Esophagus muscularis mucosa (tissue), 4 donors: ENCODE data around the gene MYH14. TPM values are rescaled to one million over a fixed set of nuclear protein-coding genes. Genes with fewer than 3 reads are reported as not detected.

ENCODE experiments used
- DNase-seq: peaks from one replicate; pipeline ENCODE4 v3.0.0-alpha.2; 2017; ENCODE audit errors: extremely low spot score
- H3K27ac ChIP-seq, 4 donors: fragments of 200-600 bp; sonication (generic); replicated peaks in 1 of 4; 1 replicate in 3 of 4; 2 replicates in 1 of 4; pipeline ENCODE4 v1.5.1; 2016 to 2019; ENCODE audit warnings: mild to moderate bottlenecking in 1 of 4
- H3K27me3 ChIP-seq, 4 donors: fragments of 200-600 bp; sonication (generic); one replicate each; pipeline versions ENCODE4 v1.5.1 to v1.6.0; 2016 to 2019
- H3K36me3 ChIP-seq, 4 donors: fragments of 200-600 bp; sonication (generic); one replicate each; pipeline ENCODE4 v1.5.1; 2016 to 2019
- H3K4me1 ChIP-seq, 4 donors: fragments of 200-600 bp; sonication (generic); one replicate each; pipeline ENCODE4 v1.5.1; 2016 to 2019
- H3K4me3 ChIP-seq, 4 donors: fragments of 200-600 bp; sonication (generic); 1 replicate in 2 of 4; 2 replicates in 2 of 4; pipeline ENCODE4 v1.5.1; 2016 to 2019; ENCODE audit warnings: mild to moderate bottlenecking in 4 of 4, moderate library complexity in 1 of 4
- H3K9me3 ChIP-seq, 4 donors: fragments of 200-600 bp; sonication (generic); 1 replicate in 3 of 4; 2 replicates in 1 of 4; pipeline ENCODE4 v1.5.1; 2016 to 2019
- EP300 ChIP-seq: sonication (generic); formaldehyde crosslinking; IDR thresholded peaks from one replicate; pipeline ENCODE4 v1.6.1; 2017; ENCODE audit warnings: antibody characterized with exemption
- POLR2A ChIP-seq: fragments of 450-650 bp; IDR thresholded peaks from one replicate; pipeline ENCODE4 v1.6.1; 2017; ENCODE audit warnings: antibody characterized with exemption, moderate library complexity, mild to moderate bottlenecking, low read depth
- POLR2AphosphoS5 ChIP-seq, 2 donors: sonication (generic); formaldehyde crosslinking; IDR thresholded peaks; one replicate each; pipeline ENCODE4 v1.6.1; 2017; ENCODE audit warnings: antibody characterized with exemption in 2 of 2
- WGBS: methylation state at CpG from one replicate; pipeline ENCODE4 v1.1.5; 2018; 5-methylcytosine and 5-hydroxymethylcytosine counted together
- intact Hi-C: fragments of 100-400 bp; cut with DNase I; formaldehyde crosslinking; loops from one replicate; pipeline ENCODE4 v1.15.1; 2023
- total RNA-seq, 4 donors: library from RNA; depleted of rRNA; stranded (reverse); fragments of >200 nt; gene quantifications; one replicate each; pipeline versions ENCODE4 v1.1.0 to v1.2.1, GENCODE V29; 2016
- TF ChIP-seq, protein P1 (sequence below), 3 experiments: fragments of 200-600 bp in 2 of 3; fragments of 450-650 bp in 1 of 3; sonication (generic) in 2 of 3; IDR thresholded peaks; one replicate each; pipeline ENCODE4 v1.5.1; 2017 to 2019; ENCODE audit warnings: antibody characterized with exemption in 3 of 3, mild to moderate bottlenecking in 2 of 3, moderate library complexity in 1 of 3

MYH14 gene
- total RNA-seq, 4 donors from 2014 or later = 2.5 to 10.1 (median 5.3) TPM

GRCh38 chr19:50202386-50202785 is 1.0 kb upstream of the MYH14 start:
- intact Hi-C loops = no loop called here
- 68% methylated on average over 3 of the region's 3 CpGs for WGBS

GRCh38 chr19:50202962-50203280 is 501 bp upstream of the MYH14 start:
- Histone ChIP-seq H3K36me3 (no peaks in the 10 kb centered on the region), H3K9me3 (no peaks in the 10 kb centered on the region), H3K4me3 (peak overlapping the region; percentile 50 to 72 (median 61)), H3K27ac (peak overlapping the region in 1 of 4 donors; percentile 16), H3K27me3 (peaks cover 0 to 68% (median 21%) of the 10 kb centered on the region in 4 donors), H3K4me1 (peaks cover 22 to 50% (median 37%) of the 10 kb centered on the region in 4 donors)
- DNase-seq = no peak
- intact Hi-C loops = no loop called here
- WGBS = 9% methylated on average over 12 of the region's 18 CpGs
- TF ChIP-seq, protein P1, sequence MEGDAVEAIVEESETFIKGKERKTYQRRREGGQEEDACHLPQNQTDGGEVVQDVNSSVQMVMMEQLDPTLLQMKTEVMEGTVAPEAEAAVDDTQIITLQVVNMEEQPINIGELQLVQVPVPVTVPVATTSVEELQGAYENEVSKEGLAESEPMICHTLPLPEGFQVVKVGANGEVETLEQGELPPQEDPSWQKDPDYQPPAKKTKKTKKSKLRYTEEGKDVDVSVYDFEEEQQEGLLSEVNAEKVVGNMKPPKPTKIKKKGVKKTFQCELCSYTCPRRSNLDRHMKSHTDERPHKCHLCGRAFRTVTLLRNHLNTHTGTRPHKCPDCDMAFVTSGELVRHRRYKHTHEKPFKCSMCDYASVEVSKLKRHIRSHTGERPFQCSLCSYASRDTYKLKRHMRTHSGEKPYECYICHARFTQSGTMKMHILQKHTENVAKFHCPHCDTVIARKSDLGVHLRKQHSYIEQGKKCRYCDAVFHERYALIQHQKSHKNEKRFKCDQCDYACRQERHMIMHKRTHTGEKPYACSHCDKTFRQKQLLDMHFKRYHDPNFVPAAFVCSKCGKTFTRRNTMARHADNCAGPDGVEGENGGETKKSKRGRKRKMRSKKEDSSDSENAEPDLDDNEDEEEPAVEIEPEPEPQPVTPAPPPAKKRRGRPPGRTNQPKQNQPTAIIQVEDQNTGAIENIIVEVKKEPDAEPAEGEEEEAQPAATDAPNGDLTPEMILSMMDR (IDR thresholded peaks at IDR 0.05) = no peak
- no peak for TF ChIP-seq POLR2AphosphoS5 (IDR thresholded peaks at IDR 0.05)
- TF ChIP-seq EP300 = no peak
- no peak for TF ChIP-seq POLR2A

More at GRCh38 chr19:50202386-50202785, 1.0 kb upstream of the MYH14 start:
- TF ChIP-seq POLR2AphosphoS5 (IDR thresholded peaks at IDR 0.05) = no peak
- TF ChIP-seq EP300 = no peak
- TF ChIP-seq, protein P1 (IDR thresholded peaks at IDR 0.05) = no peak
- TF ChIP-seq POLR2A = no peak
- Histone ChIP-seq H3K9me3 (no peaks in the 10 kb centered on the region), H3K4me3 (no peak overlapping the region), H3K27ac (no peak overlapping the region), H3K4me1 (peaks cover 22 to 50% (median 37%) of the 10 kb centered on the region in 4 donors), H3K27me3 (peaks cover 0 to 69% (median 21%) of the 10 kb centered on the region in 4 donors), H3K36me3 (no peaks in the 10 kb centered on the region)
- no peak for DNase-seq

GRCh38 chr19:50204081-50204428 is 633 bp downstream of the MYH14 start:
- H3K9me3 ChIP-seq = no peaks in the 10 kb centered on the region
- DNase-seq = no peak
- peak overlapping the region; percentile 50 to 72 (median 61) for H3K4me3 ChIP-seq
- peaks cover 18 to 42% (median 31%) of the 10 kb centered on the region in 4 donors for H3K4me1 ChIP-seq
- no peak overlapping the region for H3K27ac ChIP-seq
- H3K27me3 ChIP-seq = peaks cover 0 to 68% (median 21%) of the 10 kb centered on the region in 4 donors
- intact Hi-C loops = no loop called here
- TF ChIP-seq, protein P1 (IDR thresholded peaks at IDR 0.05) = no peak
- TF ChIP-seq POLR2A = no peak
- H3K36me3 ChIP-seq = no peaks in the 10 kb centered on the region
- WGBS = 63% methylated on average over 7 of the region's 7 CpGs

GRCh38 chr19:50204811-50205675 is 1.6 kb downstream of the MYH14 start:
- intact Hi-C loops = no loop called here

More at GRCh38 chr19:50204811-50205675, 1.6 kb downstream of the MYH14 start:
- Histone ChIP-seq H3K27ac (no peak overlapping the region), H3K27me3 (peaks cover 0 to 68% (median 21%) of the 10 kb centered on the region in 4 donors), H3K4me3 (peak overlapping the region in 3 of 4 donors; percentile 31 to 48 (median 36)), H3K36me3 (no peaks in the 10 kb centered on the region), H3K9me3 (no peaks in the 10 kb centered on the region), H3K4me1 (peaks cover 11 to 37% (median 27%) of the 10 kb centered on the region in 4 donors)
- no peak for DNase-seq
- TF ChIP-seq, protein P1 (IDR thresholded peaks at IDR 0.05) = no peak
- TF ChIP-seq POLR2A (no peak), EP300 (no peak), POLR2AphosphoS5 (IDR thresholded peaks at IDR 0.05) (no peak)
- 33% methylated on average over 8 of the region's 49 CpGs for WGBS
